OCI-LY1 (cell line): ENCODE results near the gene HSPA5.

ENCODE experiments used
- H2AFZ ChIP-seq: fragments of 200-600 bp; sonication (generic), shearing (Covaris generic); 2 replicates; pipeline ENCODE4 v1.6.0; 2014; ENCODE audit warnings: antibody characterized with exemption, mild to moderate bottlenecking, low read length
- H3F3A ChIP-seq: fragments of 200-600 bp; sonication (generic), shearing (Covaris generic); 2 replicates; pipeline ENCODE4 v1.6.0; 2014; ENCODE audit warnings: mild to moderate bottlenecking, antibody characterized with exemption, low read length, moderate library complexity; ENCODE audit not compliant: insufficient read depth
- H3K27ac ChIP-seq: fragments of 200-600 bp; sonication (generic); 2 replicates; pipeline ENCODE4 v1.5.1; 2014; ENCODE audit warnings: low read length, mixed run types, mild to moderate bottlenecking, low read depth; ENCODE audit not compliant: poor library complexity, severe bottlenecking
- H3K27me3 ChIP-seq: fragments of 200-600 bp; sonication (generic); 2 replicates; pipeline ENCODE4 v1.6.0; 2014; ENCODE audit warnings: antibody characterized with exemption, mild to moderate bottlenecking, low read length, moderate library complexity; ENCODE audit not compliant: insufficient read depth
- H3K36me3 ChIP-seq: fragments of 200-600 bp; sonication (generic); 2 replicates; pipeline ENCODE4 v1.6.1; 2014; ENCODE audit warnings: mild to moderate bottlenecking, antibody characterized with exemption, low read length, moderate library complexity, mixed read lengths; ENCODE audit not compliant: insufficient read depth
- H3K4me1 ChIP-seq: fragments of 200-600 bp; sonication (generic); 2 replicates; pipeline ENCODE4 v1.5.1; 2014; ENCODE audit warnings: mild to moderate bottlenecking, low read length, moderate library complexity; ENCODE audit not compliant: insufficient read depth, severe bottlenecking
- H3K4me2 ChIP-seq: fragments of 200-600 bp; sonication (generic), shearing (Covaris generic); 2 replicates; pipeline ENCODE4 v1.6.1; 2014; ENCODE audit warnings: low read length
- H3K4me3 ChIP-seq: fragments of 200-600 bp; sonication (generic); 2 replicates; pipeline ENCODE4 v1.5.1; 2014; ENCODE audit warnings: low read length, low read depth, mild to moderate bottlenecking, mixed read lengths; ENCODE audit not compliant: poor library complexity, severe bottlenecking
- H3K79me2 ChIP-seq: fragments of 200-600 bp; shearing (Covaris generic); 2 replicates; pipeline ENCODE4 v1.6.1; 2016; ENCODE audit warnings: mixed run types, low read length, mixed read lengths; ENCODE audit not compliant: insufficient read depth
- H3K9ac ChIP-seq: fragments of 200-600 bp; sonication (generic), shearing (Covaris generic); 2 replicates; pipeline ENCODE4 v1.6.1; 2014; ENCODE audit warnings: mild to moderate bottlenecking, low read length, mixed read lengths
- H3K9me2 ChIP-seq: fragments of 200-600 bp; sonication (generic), shearing (Covaris generic); 2 replicates; pipeline ENCODE4 v1.6.1; 2014; ENCODE audit warnings: low read depth, mild to moderate bottlenecking, low read length, mixed read lengths
- H3K9me3 ChIP-seq: fragments of 200-600 bp; shearing (Covaris generic); 2 replicates; pipeline ENCODE4 v1.6.1; 2014; ENCODE audit warnings: low read length, mixed read lengths
- H4K20me1 ChIP-seq: fragments of 200-600 bp; sonication (generic), shearing (Covaris generic); 2 replicates; pipeline ENCODE4 v1.6.0; 2016; ENCODE audit warnings: mild to moderate bottlenecking, low read length; ENCODE audit not compliant: insufficient read depth
- CTCF ChIP-seq: fragments of 200-600 bp; sonication (generic), shearing (Covaris generic); IDR thresholded peaks from 2 replicates; pipeline ENCODE4 v1.5.1; 2017; ENCODE audit warnings: mild to moderate bottlenecking, antibody characterized with exemption, low read length, moderate library complexity, mixed read lengths
- EZH2 ChIP-seq: fragments of 200-600 bp; sonication (generic), shearing (Covaris generic); IDR thresholded peaks from 2 replicates; pipeline ENCODE4 v1.8.0; 2017; ENCODE audit warnings: borderline replicate concordance, mixed run types, mild to moderate bottlenecking, antibody characterized with exemption, low read length, moderate library complexity, mixed read lengths

HSPA5 gene

GRCh38 chr9:125254231-125254630 lies 13.1 kb upstream of the HSPA5 start:
- Histone ChIP-seq H3K9ac (no peak overlapping the region), H2AFZ (no peak overlapping the region), H3F3A (no peaks in the 10 kb centered on the region), H3K36me3 (no peaks in the 10 kb centered on the region), H3K4me2 (no peak overlapping the region), H3K27ac (no peak overlapping the region), H3K9me2 (no peaks in the 10 kb centered on the region), H3K79me2 (no peaks in the 10 kb centered on the region), H3K27me3 (no peaks in the 10 kb centered on the region), H3K9me3 (no peaks in the 10 kb centered on the region), H3K4me3 (no peak overlapping the region), H3K4me1 (no peaks in the 10 kb centered on the region), H4K20me1 (no peaks in the 10 kb centered on the region)
- TF ChIP-seq CTCF, result no peak
- TF ChIP-seq EZH2, result no peak

GRCh38 chr9:125246261-125246667 lies 5.1 kb upstream of the HSPA5 start:
- H3K9me2 ChIP-seq, result no peaks in the 10 kb centered on the region
- no peaks in the 10 kb centered on the region for H3K36me3 ChIP-seq
- no peak for TF ChIP-seq EZH2
- TF ChIP-seq CTCF, result no peak
- no peaks in the 10 kb centered on the region for H3K79me2 ChIP-seq
- H3K9me3 ChIP-seq, result no peaks in the 10 kb centered on the region
- H3K4me1 ChIP-seq, result peaks cover 11% of the 10 kb centered on the region
- H3K9ac ChIP-seq, result no peak overlapping the region
- H3K27ac ChIP-seq, result no peak overlapping the region
- H3F3A ChIP-seq, result 0 out of 2 replicates have a peak, but pooled peaks cover 3% of the 10 kb centered on the region
- no peak overlapping the region for H3K4me2 ChIP-seq
- H3K4me3 ChIP-seq, result no peak overlapping the region
- no peaks in the 10 kb centered on the region for H3K27me3 ChIP-seq
- no peaks in the 10 kb centered on the region for H4K20me1 ChIP-seq
- no peak overlapping the region for H2AFZ ChIP-seq

- no peak for TF ChIP-seq CTCF
- TF ChIP-seq EZH2, result no peak
- H3F3A ChIP-seq, result peaks cover 8% of the 10 kb centered on the region; the same call in 1 of the 2 replicates
- no peaks in the 10 kb centered on the region for H3K9me3 ChIP-seq
- peaks cover 27% of the 10 kb centered on the region for H3K4me1 ChIP-seq
- no peaks in the 10 kb centered on the region for H3K9me2 ChIP-seq
- no peak overlapping the region for H3K4me2 ChIP-seq
- no peak overlapping the region for H2AFZ ChIP-seq
- H3K27me3 ChIP-seq, result no peaks in the 10 kb centered on the region
- H3K4me3 ChIP-seq, result no peak overlapping the region
- H4K20me1 ChIP-seq, result no peaks in the 10 kb centered on the region
- peaks cover 22% of the 10 kb centered on the region for H3K36me3 ChIP-seq
- H3K9ac ChIP-seq, result no peak overlapping the region
- H3K79me2 ChIP-seq, result peaks cover 22% of the 10 kb centered on the region
- H3K27ac ChIP-seq, result no peak overlapping the region
Observed at GRCh38 chr9:125243792-125244260, 2.7 kb upstream of the HSPA5 start.
